Colon (tissue), 2 donors: ENCODE data around the gene JAM2.

Source experiments
- FAIRE-seq: peaks from 2 replicates; lab custom pipeline; 2012; peaks lifted over from hg19 to GRCh38; lab: Jason Lieb, UNC
- donor health status: control.
- donor health status: control.

Gene JAM2

GRCh38 chr21:25717491-25718147 lies 78.6 kb downstream of the JAM2 start:
- FAIRE-seq: no peak

- FAIRE-seq: no peak
Measured at GRCh38 chr21:25721987-25722386, 82.9 kb downstream of the JAM2 start.

GRCh38 chr21:25722631-25723030 lies 83.6 kb downstream of the JAM2 start:
- no peak for FAIRE-seq

- FAIRE-seq: no peak
Measured at GRCh38 chr21:25732091-25732760, 93.2 kb downstream of the JAM2 start.

- no peak for FAIRE-seq
Measured at GRCh38 chr21:25733859-25734653, 95.0 kb downstream of the JAM2 start.

- no peak for FAIRE-seq
Measured at GRCh38 chr21:25734654-25734903, 95.5 kb downstream of the JAM2 start.

- no peak for FAIRE-seq
Measured at GRCh38 chr21:25734904-25735645, 96.0 kb downstream of the JAM2 start, which contains the start of the genes ATP5PF and GABPA. Gene ATP5PF, minus strand, starts transcription at chr21:25734904. Its CDS starts 5,110 bp downstream, at chr21:25729794. Gene GABPA, plus strand, starts transcription at chr21:25734972. Its CDS starts 6,627 bp downstream, at chr21:25741599.

GRCh38 chr21:25735646-25736597 lies 96.9 kb downstream of the JAM2 start:
- FAIRE-seq: no peak

GRCh38 chr21:25737421-25737820 lies 98.4 kb downstream of the JAM2 start:
- no peak for FAIRE-seq

- no peak for FAIRE-seq
Measured at GRCh38 chr21:25742900-25743299, 103.8 kb downstream of the JAM2 start.

- no peak for FAIRE-seq
Measured at GRCh38 chr21:25744854-25745253, 105.8 kb downstream of the JAM2 start.

GRCh38 chr21:25750085-25750484 lies 111.0 kb downstream of the JAM2 start:
- FAIRE-seq: no peak

- no peak for FAIRE-seq
Measured at GRCh38 chr21:25752416-25752815, 113.4 kb downstream of the JAM2 start.

- no peak for FAIRE-seq
Measured at GRCh38 chr21:25756190-25756932, 117.3 kb downstream of the JAM2 start.

GRCh38 chr21:25757531-25757930 lies 118.5 kb downstream of the JAM2 start:
- FAIRE-seq: no peak

- no peak for FAIRE-seq
Measured at GRCh38 chr21:25759573-25759972, 120.5 kb downstream of the JAM2 start.

- FAIRE-seq: no peak
Measured at GRCh38 chr21:25760061-25760460, 121.0 kb downstream of the JAM2 start.

- no peak for FAIRE-seq
Measured at GRCh38 chr21:25760677-25761076, 121.6 kb downstream of the JAM2 start.

GRCh38 chr21:25764065-25764464 lies 125.0 kb downstream of the JAM2 start:
- FAIRE-seq: no peak
